Hepatocyte (in vitro differentiated cells): Measurements from ENCODE around the gene PSMA7. TPM values are rescaled to one million over a fixed set of nuclear protein-coding genes. Genes with fewer than 3 reads are reported as not detected.

Source experiments
- DNase-seq: peaks from one replicate; pipeline ENCODE4 v3.0.0-alpha.2; 2016; ENCODE audit warnings: low spot score
- H2AFZ ChIP-seq: fragments of 200-600 bp; sonication (generic); 2 replicates; pipeline ENCODE4 v1.6.0; 2016; ENCODE audit warnings: antibody characterized with exemption, mild to moderate bottlenecking
- H3K27ac ChIP-seq: fragments of 200-600 bp; sonication (generic); 2 replicates; pipeline ENCODE4 v1.5.1; 2016; ENCODE audit warnings: mild to moderate bottlenecking
- H3K27me3 ChIP-seq: fragments of 200-600 bp; sonication (generic); 2 replicates; pipeline ENCODE4 v1.6.1; 2016
- H3K36me3 ChIP-seq: fragments of 200-600 bp; sonication (generic); replicated peaks from 2 replicates; pipeline ENCODE4 v1.5.1; 2016; ENCODE audit warnings: low read depth; ENCODE audit not compliant: insufficient read depth
- H3K4me1 ChIP-seq: fragments of 200-600 bp; sonication (generic); 2 replicates; pipeline ENCODE4 v1.5.1; 2016; ENCODE audit warnings: mild to moderate bottlenecking, moderate library complexity; ENCODE audit not compliant: insufficient read depth
- H3K4me2 ChIP-seq: fragments of 200-600 bp; sonication (generic); 2 replicates; pipeline ENCODE4 v1.6.0; 2016
- H3K4me3 ChIP-seq: fragments of 200-600 bp; sonication (generic); 2 replicates; pipeline ENCODE4 v1.5.1; 2016; ENCODE audit warnings: mild to moderate bottlenecking
- H3K79me2 ChIP-seq: fragments of 200-600 bp; sonication (generic); 2 replicates; pipeline ENCODE4 v1.6.0; 2017; ENCODE audit warnings: mild to moderate bottlenecking
- H3K9me2 ChIP-seq: fragments of 200-600 bp; sonication (generic); replicated peaks from 2 replicates; pipeline ENCODE4 v1.6.0; 2017; ENCODE audit warnings: mild to moderate bottlenecking; ENCODE audit not compliant: insufficient read depth
- H3K9me3 ChIP-seq: fragments of 200-600 bp; sonication (generic); 2 replicates; pipeline ENCODE4 v1.5.1; 2016; ENCODE audit warnings: low read depth, mild to moderate bottlenecking
- H4K20me1 ChIP-seq: fragments of 200-600 bp; sonication (generic); 2 replicates; pipeline ENCODE4 v1.6.0; 2016; ENCODE audit warnings: mild to moderate bottlenecking; ENCODE audit not compliant: insufficient read depth, poor library complexity, severe bottlenecking
- CTCF ChIP-seq: fragments of 200-600 bp; sonication (generic); IDR thresholded peaks from 2 replicates; pipeline ENCODE4 v1.5.1; 2016; ENCODE audit warnings: antibody characterized with exemption, mild to moderate bottlenecking; ENCODE audit not compliant: poor library complexity
- EZH2 ChIP-seq: fragments of 200-600 bp; sonication (generic); IDR thresholded peaks from 2 replicates; pipeline ENCODE4 v1.6.1; 2016; ENCODE audit warnings: antibody characterized with exemption, mild to moderate bottlenecking, borderline replicate concordance
- EZH2phosphoT487 ChIP-seq: fragments of 200-600 bp; sonication (generic); IDR thresholded peaks from one replicate; pipeline ENCODE4 v1.6.1; 2018; ENCODE audit warnings: antibody characterized with exemption, mild to moderate bottlenecking, low read depth, moderate library complexity; ENCODE audit not compliant: unreplicated experiment, severe bottlenecking
- WGBS: methylation state at CpG from one replicate; pipeline ENCODE4 v1.1.6; 2016; ENCODE audit warnings: low lambda C conversion rate; ENCODE audit errors: missing lambda C conversion rate; 5-methylcytosine and 5-hydroxymethylcytosine counted together
- polyA plus RNA-seq: library from polyadenylated mRNA; unstranded; fragments of >200 nt; fragmentation: Nextera tagmentation; extraction: Ambion mirVana; gene quantifications from 2 replicates; pipeline ENCODE4 v1.2.1, GENCODE V29; 2016
- total RNA-seq: library from RNA; depleted of rRNA; stranded (reverse); fragments of >200 nt; gene quantifications from 2 replicates; pipeline ENCODE4 v1.2.3, GENCODE V29; 2014

Gene PSMA7
- total and polyA plus RNA-seq, 2 experiments from 2014 or later: 277 to 408 TPM

DNA sequence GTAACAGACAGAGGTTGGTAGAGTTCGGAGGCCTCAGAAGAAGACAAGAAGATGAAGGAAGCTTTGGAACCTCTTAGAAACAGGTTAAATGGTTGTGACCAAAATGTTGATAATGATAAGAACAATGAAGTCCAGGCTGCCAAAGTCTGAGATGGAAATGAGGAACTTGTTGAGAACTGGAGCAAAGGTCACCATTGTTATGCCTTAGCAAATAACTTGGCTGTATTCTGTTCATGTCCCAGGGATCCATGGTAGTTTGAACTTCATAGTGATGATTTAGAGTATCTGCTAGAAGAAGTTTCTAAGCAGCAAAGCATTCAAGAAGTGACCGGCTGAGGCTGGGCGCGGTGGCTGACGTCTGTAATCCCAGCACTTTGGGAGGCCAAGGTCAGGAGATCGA is 32.0 kb downstream of the PSMA7 start:
- Histone ChIP-seq H3K27ac (no peak overlapping the region), H3K79me2 (no peaks in the 10 kb centered on the region)

GRCh38 chr20:62105592-62105991 is 37.6 kb downstream of the PSMA7 start:
- TF ChIP-seq CTCF: no peak
- TF ChIP-seq EZH2phosphoT487: no peak
- no peak for TF ChIP-seq EZH2
- H3K9me2 ChIP-seq: no peaks in the 10 kb centered on the region
- peak overlapping the region; percentile 67 for H3K27ac ChIP-seq
- no peaks in the 10 kb centered on the region for H4K20me1 ChIP-seq
- DNase-seq: no peak
- H3K27me3 ChIP-seq: no peaks in the 10 kb centered on the region
- H3K36me3 ChIP-seq: no peaks in the 10 kb centered on the region
- H3K4me3 ChIP-seq: no peak overlapping the region
- H2AFZ ChIP-seq: no peak overlapping the region
- H3K9me3 ChIP-seq: peaks cover 4% of the 10 kb centered on the region
- WGBS: 92% methylated on average over 5 of the region's 5 CpGs
- H3K4me2 ChIP-seq: no peak overlapping the region
- H3K4me1 ChIP-seq: peaks cover 6% of the 10 kb centered on the region
- no peaks in the 10 kb centered on the region for H3K79me2 ChIP-seq

More for the DNA sequence above, 32.0 kb downstream of the PSMA7 start:
- TF ChIP-seq CTCF (no peak), EZH2 (no peak), EZH2phosphoT487 (no peak)
- WGBS: 90% methylated on average over 6 of the region's 6 CpGs
- Histone ChIP-seq H3K27me3 (no peaks in the 10 kb centered on the region), H3K4me2 (no peak overlapping the region), H3K9me3 (peaks cover 4% of the 10 kb centered on the region), H3K4me3 (no peak overlapping the region), H3K9me2 (no peaks in the 10 kb centered on the region), H3K36me3 (no peaks in the 10 kb centered on the region), H4K20me1 (no peaks in the 10 kb centered on the region), H3K4me1 (no peaks in the 10 kb centered on the region), H2AFZ (no peak overlapping the region)
- no peak for DNase-seq

- DNase-seq: peak; percentile 54
- H3K27me3 ChIP-seq: no peaks in the 10 kb centered on the region
- H3K4me2 ChIP-seq: no peak overlapping the region
- WGBS: 29% methylated on average over 5 of the region's 7 CpGs
- H3K9me2 ChIP-seq: no peaks in the 10 kb centered on the region
- no peaks in the 10 kb centered on the region for H3K36me3 ChIP-seq
- H3K27ac ChIP-seq: peak overlapping the region; percentile 67
- no peaks in the 10 kb centered on the region for H3K79me2 ChIP-seq
- H3K9me3 ChIP-seq: peaks cover 4% of the 10 kb centered on the region
- no peak overlapping the region for H3K4me3 ChIP-seq
- H4K20me1 ChIP-seq: no peaks in the 10 kb centered on the region
- no peak for TF ChIP-seq CTCF
- TF ChIP-seq EZH2: no peak
- no peak for TF ChIP-seq EZH2phosphoT487
- H3K4me1 ChIP-seq: peaks cover 6% of the 10 kb centered on the region
- no peak overlapping the region for H2AFZ ChIP-seq
These were observed 38.3 kb downstream of the PSMA7 start for GRCh38 chr20:62104791-62105345.
